Measurements from ENCODE around the gene CDH5.

Gene CDH5

GRCh38 chr16:66395806-66396555 lies 29.5 kb downstream of the CDH5 start:
- no peak for DNase-seq

GRCh38 chr16:66397736-66398433 lies 31.4 kb downstream of the CDH5 start:
- DNase-seq, result no peak

- DNase-seq, result no peak
Measured at GRCh38 chr16:66399031-66399430, 32.5 kb downstream of the CDH5 start.

- DNase-seq, result no peak
Measured at GRCh38 chr16:66399930-66400329, 33.4 kb downstream of the CDH5 start.

- no peak for DNase-seq
Measured at GRCh38 chr16:66400503-66401380, 34.3 kb downstream of the CDH5 start.

- DNase-seq, result no peak
Measured at GRCh38 chr16:66401610-66402009, 35.1 kb downstream of the CDH5 start.

- no peak for DNase-seq
Measured at GRCh38 chr16:66402166-66402565, 35.7 kb downstream of the CDH5 start.

GRCh38 chr16:66402591-66403230 lies 36.2 kb downstream of the CDH5 start:
- DNase-seq, result no peak

- DNase-seq, result no peak
Measured at GRCh38 chr16:66403531-66404145, 37.1 kb downstream of the CDH5 start.

- DNase-seq, result no peak
Measured at GRCh38 chr16:66405057-66405783, 38.7 kb downstream of the CDH5 start.

- no peak for DNase-seq
Measured at GRCh38 chr16:66406534-66407221, 40.2 kb downstream of the CDH5 start.

- DNase-seq, result no peak
Measured at GRCh38 chr16:66408163-66409048, 41.9 kb downstream of the CDH5 start.

- no peak for DNase-seq
Measured at GRCh38 chr16:66409156-66409555, 42.7 kb downstream of the CDH5 start.

- no peak for DNase-seq
Measured at GRCh38 chr16:66412182-66412581, 45.7 kb downstream of the CDH5 start.

- DNase-seq, result no peak
Measured at GRCh38 chr16:66414891-66415290, 48.4 kb downstream of the CDH5 start.

GRCh38 chr16:66416136-66416535 lies 49.6 kb downstream of the CDH5 start:
- DNase-seq, result no peak

GRCh38 chr16:66416939-66417700 lies 50.6 kb downstream of the CDH5 start:
- DNase-seq, result no peak

- DNase-seq, result no peak
Measured at GRCh38 chr16:66418165-66418962, 51.9 kb downstream of the CDH5 start.
